Measurements from ENCODE around the gene PRDM15. TPM values are rescaled to one million over a fixed set of nuclear protein-coding genes. Genes with fewer than 3 reads are reported as not detected.

PRDM15 gene
- total RNA-seq, 1 experiment from 2014 or later, result 9.9 TPM

- Histone ChIP-seq H3K27me3 (ENCODE audit: insufficient read depth, low read length) (no peaks in the 10 kb centered on the region), H2BK12ac (ENCODE audit: insufficient read length, low read depth, low read length) (no peak overlapping the region), H3K9ac (ENCODE audit: extremely low read depth, insufficient read length, low read length) (no peak overlapping the region), H2AK5ac (ENCODE audit: insufficient read length, low read length) (no peak overlapping the region), H3K79me2 (ENCODE audit: insufficient read depth, low read length) (no peaks in the 10 kb centered on the region), H2BK20ac (ENCODE audit: low read depth, low read length, poor library complexity, severe bottlenecking) (no peak overlapping the region), H3K14ac (ENCODE audit: insufficient read depth, low read length) (no peak overlapping the region), H3K23me2 (ENCODE audit: insufficient read length, low read depth, low read length, poor library complexity, severe bottlenecking) (no peaks in the 10 kb centered on the region), H2BK15ac (ENCODE audit: low read depth, low read length) (no peak overlapping the region), H3K56ac (ENCODE audit: insufficient read length, low read depth, low read length) (no peak overlapping the region), H3K4me1 (ENCODE audit: insufficient read depth, low read length) (no peaks in the 10 kb centered on the region), H4K91ac (ENCODE audit: insufficient read length, low read depth, low read length) (no peak overlapping the region), H3K79me1 (ENCODE audit: insufficient read depth, low read depth, low read length, poor library complexity, severe bottlenecking) (no peaks in the 10 kb centered on the region), H4K8ac (replicated peaks; ENCODE audit: insufficient read length, low read depth, low read length) (no peak overlapping the region), H2BK120ac (ENCODE audit: low read depth, low read length, poor library complexity, severe bottlenecking) (no peak overlapping the region), H3T11ph (ENCODE audit: low read length) (no peak overlapping the region), H2AFZ (ENCODE audit: low read length) (no peak overlapping the region), H4K20me1 (ENCODE audit: control insufficient read depth, insufficient read depth, insufficient read length) (no peaks in the 10 kb centered on the region), H4K5ac (ENCODE audit: insufficient read length, low read depth, low read length) (no peak overlapping the region), H3K23ac (ENCODE audit: insufficient read length, low read depth, low read length) (no peak overlapping the region), H3K27ac (ENCODE audit: insufficient read length, low read depth, low read length) (no peak overlapping the region), H2BK5ac (ENCODE audit: insufficient read length, low read length) (no peak overlapping the region), H3K9me3 (ENCODE audit: control insufficient read depth, low read depth, low read length) (no peaks in the 10 kb centered on the region), H3K4me2 (ENCODE audit: insufficient read depth, insufficient read length, low read length) (no peak overlapping the region), H3K4ac (ENCODE audit: low read depth, low read length) (no peak overlapping the region), H3K18ac (ENCODE audit: insufficient read length, low read depth, low read length) (no peak overlapping the region)
- no peak overlapping the region for H3K4me3 Mint-ChIP-seq
- WGBS (ENCODE audit: extremely low coverage, insufficient read length, low lambda C conversion rate), result no CpG with 5 or more reads among the region's 10 CpGs
- H3K36me3 Mint-ChIP-seq (ENCODE audit: insufficient read depth in 1 of 3, low read depth in 3 of 3), result peaks cover 10 to 42% (median 30%) of the 10 kb centered on the region in 3 experiments
- TF ChIP-seq, protein P1, sequence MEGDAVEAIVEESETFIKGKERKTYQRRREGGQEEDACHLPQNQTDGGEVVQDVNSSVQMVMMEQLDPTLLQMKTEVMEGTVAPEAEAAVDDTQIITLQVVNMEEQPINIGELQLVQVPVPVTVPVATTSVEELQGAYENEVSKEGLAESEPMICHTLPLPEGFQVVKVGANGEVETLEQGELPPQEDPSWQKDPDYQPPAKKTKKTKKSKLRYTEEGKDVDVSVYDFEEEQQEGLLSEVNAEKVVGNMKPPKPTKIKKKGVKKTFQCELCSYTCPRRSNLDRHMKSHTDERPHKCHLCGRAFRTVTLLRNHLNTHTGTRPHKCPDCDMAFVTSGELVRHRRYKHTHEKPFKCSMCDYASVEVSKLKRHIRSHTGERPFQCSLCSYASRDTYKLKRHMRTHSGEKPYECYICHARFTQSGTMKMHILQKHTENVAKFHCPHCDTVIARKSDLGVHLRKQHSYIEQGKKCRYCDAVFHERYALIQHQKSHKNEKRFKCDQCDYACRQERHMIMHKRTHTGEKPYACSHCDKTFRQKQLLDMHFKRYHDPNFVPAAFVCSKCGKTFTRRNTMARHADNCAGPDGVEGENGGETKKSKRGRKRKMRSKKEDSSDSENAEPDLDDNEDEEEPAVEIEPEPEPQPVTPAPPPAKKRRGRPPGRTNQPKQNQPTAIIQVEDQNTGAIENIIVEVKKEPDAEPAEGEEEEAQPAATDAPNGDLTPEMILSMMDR (conservative IDR thresholded peaks at IDR 0.05), result no peak
- peaks cover under 1% of the 10 kb centered on the region in 2 experiments; a peak in 1 of 4 replicates for H3K4me1 Mint-ChIP-seq
- H3K27me3 Mint-ChIP-seq (ENCODE audit: low read depth), result no peaks in the 10 kb centered on the region
- no peak overlapping the region; a peak in 1 of 7 replicates for H3K27ac Mint-ChIP-seq
- no peak for DNase-seq
- no peaks in the 10 kb centered on the region for H3K9me3 Mint-ChIP-seq
Observed at GRCh38 chr21:41856572-41856971, 22.6 kb downstream of the PRDM15 start.

All from H9 (cell line).